ENCODE results near the gene RUSC2.

DNA sequence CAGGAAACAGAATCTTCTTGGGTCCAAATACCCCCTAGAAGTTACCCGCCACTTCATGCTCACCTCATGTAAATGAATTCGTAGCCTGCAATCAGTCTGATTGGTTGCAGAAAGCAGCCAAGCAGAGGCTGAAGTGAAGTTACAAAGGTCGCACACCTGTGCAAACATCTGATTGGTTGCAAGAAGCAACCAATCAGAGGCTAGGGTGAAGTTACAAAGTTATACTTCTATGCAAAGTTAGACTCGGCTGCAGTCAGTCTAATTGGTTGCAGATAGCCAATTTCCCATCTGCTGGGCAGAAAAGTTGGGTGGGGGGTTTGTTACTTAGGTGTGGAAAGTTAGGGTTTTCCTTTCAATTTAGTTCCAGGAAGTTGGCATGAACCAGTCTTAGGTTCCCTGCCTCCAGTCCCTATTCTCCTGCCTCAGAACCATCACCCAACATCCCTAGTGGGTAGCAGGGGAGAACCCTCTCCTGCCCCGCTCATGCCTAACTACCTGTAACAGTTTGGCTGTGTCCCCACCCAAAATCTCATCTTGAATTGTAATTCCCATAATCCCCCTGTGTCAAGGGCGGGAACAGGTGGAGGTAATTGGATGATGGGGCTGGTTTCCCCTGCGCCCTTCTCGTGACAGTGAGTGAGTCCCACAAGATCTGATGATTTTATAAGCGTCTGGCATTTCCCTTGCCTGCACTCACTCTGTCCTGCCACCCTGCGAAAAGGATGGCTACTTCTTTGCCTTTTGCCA is 1.2 kb upstream of the RUSC2 start:
- TF ChIP-seq, protein P1, sequence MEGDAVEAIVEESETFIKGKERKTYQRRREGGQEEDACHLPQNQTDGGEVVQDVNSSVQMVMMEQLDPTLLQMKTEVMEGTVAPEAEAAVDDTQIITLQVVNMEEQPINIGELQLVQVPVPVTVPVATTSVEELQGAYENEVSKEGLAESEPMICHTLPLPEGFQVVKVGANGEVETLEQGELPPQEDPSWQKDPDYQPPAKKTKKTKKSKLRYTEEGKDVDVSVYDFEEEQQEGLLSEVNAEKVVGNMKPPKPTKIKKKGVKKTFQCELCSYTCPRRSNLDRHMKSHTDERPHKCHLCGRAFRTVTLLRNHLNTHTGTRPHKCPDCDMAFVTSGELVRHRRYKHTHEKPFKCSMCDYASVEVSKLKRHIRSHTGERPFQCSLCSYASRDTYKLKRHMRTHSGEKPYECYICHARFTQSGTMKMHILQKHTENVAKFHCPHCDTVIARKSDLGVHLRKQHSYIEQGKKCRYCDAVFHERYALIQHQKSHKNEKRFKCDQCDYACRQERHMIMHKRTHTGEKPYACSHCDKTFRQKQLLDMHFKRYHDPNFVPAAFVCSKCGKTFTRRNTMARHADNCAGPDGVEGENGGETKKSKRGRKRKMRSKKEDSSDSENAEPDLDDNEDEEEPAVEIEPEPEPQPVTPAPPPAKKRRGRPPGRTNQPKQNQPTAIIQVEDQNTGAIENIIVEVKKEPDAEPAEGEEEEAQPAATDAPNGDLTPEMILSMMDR (tag by site-specific recombination; IDR thresholded peaks at IDR 0.05), result no peak
- TF ChIP-seq ZNF830 (tag by site-specific recombination; IDR thresholded peaks at IDR 0.05; ENCODE audit: low read depth) (no peak), ZFP69B (tag by site-specific recombination; IDR thresholded peaks at IDR 0.05) (no peak), ZNF174 (tag by site-specific recombination; IDR thresholded peaks at IDR 0.05) (no peak), ZNF510 (tag by site-specific recombination; IDR thresholded peaks at IDR 0.05; ENCODE audit: insufficient replicate concordance) (no peak), OVOL3 (tag by site-specific recombination; IDR thresholded peaks at IDR 0.05) (no peak), ZNF274 (IDR thresholded peaks at IDR 0.05; ENCODE audit: low read length) (no peak), ZNF274 (tag by site-specific recombination; IDR thresholded peaks at IDR 0.05; ENCODE audit: borderline replicate concordance) (no peak), HOXA7 (CRISPR knock-in tag; IDR thresholded peaks at IDR 0.05; ENCODE audit: borderline replicate concordance) (no peak), YY2 (tag by site-specific recombination; IDR thresholded peaks at IDR 0.05) (no peak)
- TF ChIP-seq, protein P2, sequence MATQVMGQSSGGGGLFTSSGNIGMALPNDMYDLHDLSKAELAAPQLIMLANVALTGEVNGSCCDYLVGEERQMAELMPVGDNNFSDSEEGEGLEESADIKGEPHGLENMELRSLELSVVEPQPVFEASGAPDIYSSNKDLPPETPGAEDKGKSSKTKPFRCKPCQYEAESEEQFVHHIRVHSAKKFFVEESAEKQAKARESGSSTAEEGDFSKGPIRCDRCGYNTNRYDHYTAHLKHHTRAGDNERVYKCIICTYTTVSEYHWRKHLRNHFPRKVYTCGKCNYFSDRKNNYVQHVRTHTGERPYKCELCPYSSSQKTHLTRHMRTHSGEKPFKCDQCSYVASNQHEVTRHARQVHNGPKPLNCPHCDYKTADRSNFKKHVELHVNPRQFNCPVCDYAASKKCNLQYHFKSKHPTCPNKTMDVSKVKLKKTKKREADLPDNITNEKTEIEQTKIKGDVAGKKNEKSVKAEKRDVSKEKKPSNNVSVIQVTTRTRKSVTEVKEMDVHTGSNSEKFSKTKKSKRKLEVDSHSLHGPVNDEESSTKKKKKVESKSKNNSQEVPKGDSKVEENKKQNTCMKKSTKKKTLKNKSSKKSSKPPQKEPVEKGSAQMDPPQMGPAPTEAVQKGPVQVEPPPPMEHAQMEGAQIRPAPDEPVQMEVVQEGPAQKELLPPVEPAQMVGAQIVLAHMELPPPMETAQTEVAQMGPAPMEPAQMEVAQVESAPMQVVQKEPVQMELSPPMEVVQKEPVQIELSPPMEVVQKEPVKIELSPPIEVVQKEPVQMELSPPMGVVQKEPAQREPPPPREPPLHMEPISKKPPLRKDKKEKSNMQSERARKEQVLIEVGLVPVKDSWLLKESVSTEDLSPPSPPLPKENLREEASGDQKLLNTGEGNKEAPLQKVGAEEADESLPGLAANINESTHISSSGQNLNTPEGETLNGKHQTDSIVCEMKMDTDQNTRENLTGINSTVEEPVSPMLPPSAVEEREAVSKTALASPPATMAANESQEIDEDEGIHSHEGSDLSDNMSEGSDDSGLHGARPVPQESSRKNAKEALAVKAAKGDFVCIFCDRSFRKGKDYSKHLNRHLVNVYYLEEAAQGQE (tag by site-specific recombination; IDR thresholded peaks at IDR 0.05), result no peak
- TF ChIP-seq, protein P3, sequence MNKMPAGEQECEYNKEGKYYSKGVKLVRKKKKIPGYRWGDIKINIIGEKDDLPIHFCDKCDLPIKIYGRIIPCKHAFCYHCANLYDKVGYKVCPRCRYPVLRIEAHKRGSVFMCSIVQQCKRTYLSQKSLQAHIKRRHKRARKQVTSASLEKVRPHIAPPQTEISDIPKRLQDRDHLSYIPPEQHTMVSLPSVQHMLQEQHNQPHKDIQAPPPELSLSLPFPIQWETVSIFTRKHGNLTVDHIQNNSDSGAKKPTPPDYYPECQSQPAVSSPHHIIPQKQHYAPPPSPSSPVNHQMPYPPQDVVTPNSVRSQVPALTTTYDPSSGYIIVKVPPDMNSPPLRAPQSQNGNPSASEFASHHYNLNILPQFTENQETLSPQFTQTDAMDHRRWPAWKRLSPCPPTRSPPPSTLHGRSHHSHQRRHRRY (tag by site-specific recombination; IDR thresholded peaks at IDR 0.05), result no peak
